Parathyroid adenoma (tissue), 2 donors: ENCODE results near the gene CRABP2.

Experiments
- H2AFZ ChIP-seq: fragments of 300-600 bp; sonication (generic); one replicate; pipeline ENCODE4 v1.7.0; 2017; ENCODE audit warnings: antibody characterized with exemption, mild to moderate bottlenecking
- H3K27ac ChIP-seq: fragments of 300-600 bp; sonication (generic); one replicate; pipeline ENCODE4 v1.7.0; 2017
- H3K27me3 ChIP-seq: fragments of 300-600 bp; sonication (generic); one replicate; pipeline ENCODE4 v1.7.0; 2017; ENCODE audit warnings: low read length; ENCODE audit not compliant: control insufficient read depth, insufficient read depth
- H3K36me3 ChIP-seq: fragments of 300-600 bp; sonication (generic); one replicate; pipeline ENCODE4 v1.7.0; 2017; ENCODE audit warnings: low read length; ENCODE audit not compliant: control insufficient read depth, insufficient read depth
- H3K4me1 ChIP-seq: fragments of 300-600 bp; sonication (generic); one replicate; pipeline ENCODE4 v1.7.0; 2017; ENCODE audit warnings: control low read depth
- H3K4me2 ChIP-seq: fragments of 300-600 bp; sonication (generic); one replicate; pipeline ENCODE4 v1.7.0; 2017; ENCODE audit warnings: low read length
- H3K4me3 ChIP-seq: fragments of 300-600 bp; sonication (generic); one replicate; pipeline ENCODE4 v1.7.0; 2017; ENCODE audit warnings: low read depth, low read length
- H3K79me2 ChIP-seq: fragments of 300-600 bp; sonication (generic); one replicate; pipeline ENCODE4 v1.7.0; 2017; ENCODE audit warnings: control low read depth
- H3K9ac ChIP-seq: fragments of 300-600 bp; sonication (generic); one replicate; pipeline ENCODE4 v1.7.0; 2017; ENCODE audit warnings: mild to moderate bottlenecking
- H3K9me3 ChIP-seq: fragments of 300-600 bp; sonication (generic); one replicate; pipeline ENCODE4 v1.7.0; 2017; ENCODE audit warnings: low read length; ENCODE audit not compliant: control insufficient read depth
- CTCF ChIP-seq: fragments of 300-600 bp; sonication (generic); IDR thresholded peaks from one replicate; pipeline ENCODE4 v1.7.0; 2017; ENCODE audit warnings: antibody characterized with exemption, mild to moderate bottlenecking
- donor health status: primary hyperparathyroidism.

CRABP2 gene

GRCh38 chr1:156693848-156694689 lies 11.3 kb downstream of the CRABP2 start:
- Histone ChIP-seq H3K36me3 (no peaks in the 10 kb centered on the region), H3K27me3 (no peaks in the 10 kb centered on the region), H3K9ac (no peak overlapping the region), H3K4me1 (peaks cover 22% of the 10 kb centered on the region), H2AFZ (peak overlapping the region; percentile 61), H3K4me2 (peak overlapping the region; percentile 15), H3K4me3 (no peak overlapping the region), H3K27ac (peak overlapping the region; percentile 85), H3K9me3 (no peaks in the 10 kb centered on the region), H3K79me2 (no peaks in the 10 kb centered on the region)
- TF ChIP-seq CTCF = no peak

GRCh38 chr1:156692925-156693847 lies 12.2 kb downstream of the CRABP2 start:
- H3K9ac ChIP-seq = no peak overlapping the region
- H2AFZ ChIP-seq = peak overlapping the region; percentile 61
- peaks cover 22% of the 10 kb centered on the region for H3K4me1 ChIP-seq
- H3K4me2 ChIP-seq = peak overlapping the region; percentile 50
- no peak for TF ChIP-seq CTCF
- H3K27ac ChIP-seq = peak overlapping the region; percentile 85
- H3K79me2 ChIP-seq = no peaks in the 10 kb centered on the region
- H3K4me3 ChIP-seq = peak overlapping the region; percentile 17
- H3K9me3 ChIP-seq = no peaks in the 10 kb centered on the region
- no peaks in the 10 kb centered on the region for H3K27me3 ChIP-seq
- H3K36me3 ChIP-seq = no peaks in the 10 kb centered on the region

- H3K4me3 ChIP-seq = peak overlapping the region; percentile 17
- peak overlapping the region; percentile 50 for H3K4me2 ChIP-seq
- no peak for TF ChIP-seq CTCF
- no peaks in the 10 kb centered on the region for H3K27me3 ChIP-seq
- H3K36me3 ChIP-seq = no peaks in the 10 kb centered on the region
- H3K9me3 ChIP-seq = no peaks in the 10 kb centered on the region
- no peak overlapping the region for H3K9ac ChIP-seq
- peak overlapping the region; percentile 85 for H3K27ac ChIP-seq
- H3K4me1 ChIP-seq = peaks cover 20% of the 10 kb centered on the region
- no peaks in the 10 kb centered on the region for H3K79me2 ChIP-seq
- H2AFZ ChIP-seq = peak overlapping the region; percentile 68
Measured at GRCh38 chr1:156692441-156692924, 12.9 kb downstream of the CRABP2 start.

GRCh38 chr1:156691665-156692440 lies 13.5 kb downstream of the CRABP2 start:
- H3K4me2 ChIP-seq = peak overlapping the region; percentile 50
- peak overlapping the region; percentile 68 for H2AFZ ChIP-seq
- no peak overlapping the region for H3K9ac ChIP-seq
- H3K4me1 ChIP-seq = peaks cover 17% of the 10 kb centered on the region
- TF ChIP-seq CTCF = no peak
- no peaks in the 10 kb centered on the region for H3K9me3 ChIP-seq
- H3K36me3 ChIP-seq = no peaks in the 10 kb centered on the region
- peak overlapping the region; percentile 85 for H3K27ac ChIP-seq
- H3K4me3 ChIP-seq = no peak overlapping the region
- H3K27me3 ChIP-seq = no peaks in the 10 kb centered on the region
- no peaks in the 10 kb centered on the region for H3K79me2 ChIP-seq
